ENCODE data around the gene CASP14. TPM values are rescaled to one million over a fixed set of nuclear protein-coding genes. Genes with fewer than 3 reads are reported as not detected.

Gene CASP14
- total and polyA plus RNA-seq, 2 of the 8 experiments (the other 6 are each of a cell fraction or from before 2014, with no cell fraction given): not detected

DNA sequence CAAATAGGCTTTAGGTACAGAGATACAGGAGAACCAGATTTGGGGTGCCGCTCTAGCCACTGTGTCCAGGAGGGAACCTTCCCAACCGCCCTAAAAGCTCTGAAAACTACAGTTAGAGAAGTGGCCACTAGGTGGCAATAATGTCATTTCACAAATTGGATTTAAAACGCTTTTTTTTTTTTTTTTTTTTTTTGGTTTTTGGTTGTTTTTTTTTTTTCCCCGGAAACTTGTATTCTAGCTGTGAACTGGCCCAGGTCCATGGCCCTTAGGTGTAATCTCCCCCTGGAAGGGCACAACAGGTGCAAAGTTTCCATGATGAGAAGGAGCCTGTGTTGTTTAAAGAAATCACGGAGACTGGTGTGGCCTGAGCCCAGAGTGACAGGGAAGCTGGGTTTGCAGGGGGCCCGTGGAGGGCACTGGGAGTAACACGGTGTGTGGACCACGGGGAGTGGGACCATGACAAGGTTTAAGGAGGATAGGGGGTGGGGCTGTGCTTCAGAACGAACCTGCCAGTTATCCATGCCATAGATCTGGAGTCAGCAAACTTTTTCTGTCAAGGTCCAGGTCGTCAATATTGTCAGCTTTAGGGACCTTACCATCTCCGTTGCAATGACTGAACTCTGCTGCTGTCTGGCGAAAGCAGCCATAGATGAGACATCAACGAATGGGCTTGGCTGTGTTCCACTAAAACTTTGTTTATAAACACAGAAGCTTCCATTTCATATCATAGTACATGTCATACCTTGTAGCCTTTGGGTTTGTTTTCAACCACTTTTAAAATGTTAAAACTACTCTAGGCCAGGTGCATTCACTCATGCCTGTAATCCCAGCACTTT, 42.9 kb downstream of the CASP14 start:
- Histone ChIP-seq H3K79me1 (ENCODE audit: low read depth, low read length) (no peaks in the 10 kb centered on the region), H3K4me2 (ENCODE audit: insufficient read depth in 1 of 2, low read depth in 2 of 2, low read length in 2 of 2) (no peak overlapping the region), H3K27me3 (replicated peaks in 1 of 4; ENCODE audit: control insufficient read depth in 3 of 4, extremely low read depth in 1 of 4, insufficient read depth in 3 of 4, low read length in 3 of 4) (peaks cover 0 to 3% (median 0%) of the 10 kb centered on the region in 4 experiments; a peak in 1 of 7 replicates), H4K5ac (ENCODE audit: insufficient read length, low read depth, low read length) (no peak overlapping the region), H2BK15ac (ENCODE audit: low read length) (no peak overlapping the region), H3K9me3 (ENCODE audit: insufficient read depth in 2 of 2, low read depth in 1 of 2, low read length in 1 of 2) (no peaks in the 10 kb centered on the region), H2BK12ac (ENCODE audit: low read depth, low read length) (no peak overlapping the region), H3K56ac (replicated peaks; ENCODE audit: insufficient read length, low read depth, low read length) (no peak overlapping the region), H2BK5ac (ENCODE audit: low read depth, low read length) (no peak overlapping the region), H2BK20ac (ENCODE audit: low read length) (no peak overlapping the region), H3K4ac (replicated peaks; ENCODE audit: insufficient read length, low read depth, low read length) (no peak overlapping the region), H3K79me2 (ENCODE audit: control insufficient read depth in 1 of 2, insufficient read depth in 2 of 2, low read length in 2 of 2) (no peaks in the 10 kb centered on the region), H2AK5ac (ENCODE audit: low read depth, low read length) (no peak overlapping the region), H3K23me2 (ENCODE audit: low read depth, low read length) (no peaks in the 10 kb centered on the region), H3K4me3 (ENCODE audit: extremely low read depth in 1 of 4, insufficient read depth in 2 of 4, low read depth in 3 of 4, low read length in 4 of 4) (no peak overlapping the region), H3K27ac (ENCODE audit: low read depth, low read length) (no peak overlapping the region), H3K14ac (ENCODE audit: insufficient read length) (no peak overlapping the region), H3K36me3 (ENCODE audit: control insufficient read depth in 2 of 4, insufficient read depth in 4 of 4, low read length in 3 of 4) (no peaks in the 10 kb centered on the region), H4K20me1 (replicated peaks in 1 of 2; ENCODE audit: control insufficient read depth in 1 of 2, insufficient read depth in 2 of 2, low read length in 2 of 2) (no peaks in the 10 kb centered on the region), H2BK120ac (replicated peaks; ENCODE audit: low read depth, low read length) (no peak overlapping the region), H4K8ac (ENCODE audit: extremely low read depth, insufficient read depth, low read length) (no peak overlapping the region), H3K23ac (ENCODE audit: insufficient read length) (no peak overlapping the region), H3K18ac (ENCODE audit: extremely low read depth, low read length) (peak overlapping the region; percentile 48; the same call in 1 of the 2 replicates), H2AFZ (ENCODE audit: low read length) (peak overlapping the region; percentile 93; the same call in 1 of the 2 replicates), H3K4me1 (replicated peaks in 1 of 4; ENCODE audit: control insufficient read depth in 3 of 4, insufficient read depth in 4 of 4, low read length in 3 of 4) (no peaks in the 10 kb centered on the region), H3K9ac (replicated peaks in 1 of 4; ENCODE audit: extremely low read depth in 1 of 4, low read depth in 3 of 4, low read length in 3 of 4) (no peak overlapping the region), H4K91ac (replicated peaks; ENCODE audit: insufficient read length, low read length) (no peak overlapping the region)
- CTCF ChIA-PET (ENCODE audit: partially characterized antibody): interaction anchor here (0.5 to 5.6 kb wide), 35 partner anchors 9 to 1159 kb away, joined by 3 to 42 read pairs (median 3); partner anchors contain the start of gene OR1I1
- WGBS, 2 experiments (ENCODE audit: extremely low coverage in 1 of 2, insufficient coverage in 1 of 2, insufficient read length in 1 of 2, insufficient replicate concordance in 2 of 2, low coverage in 1 of 2, low lambda C conversion rate in 2 of 2, missing lambda C conversion rate in 1 of 2): 65% methylated on average over 11 of the region's 13 CpGs; no CpG with 5 or more reads in 1 of the 2 experiments
- POLR2A ChIA-PET (ENCODE audit: partially characterized antibody): interaction anchor here (0.9 to 1.4 kb wide), 6 partner anchors 9 to 360 kb away, joined by 3 to 5 read pairs (median 3); no protein-coding TSS in a partner anchor
- peak in 1 of 2 experiments; percentile 54 for DNase-seq (ENCODE audit: low read depth in 1 of 2, low spot score in 2 of 2)
- no peak for FAIRE-seq
- no peak for TF ChIP-seq RBBP5 (IDR thresholded peaks at IDR 0.05; ENCODE audit: borderline replicate concordance, low read depth, low read length)
- TF ChIP-seq, protein P1, sequence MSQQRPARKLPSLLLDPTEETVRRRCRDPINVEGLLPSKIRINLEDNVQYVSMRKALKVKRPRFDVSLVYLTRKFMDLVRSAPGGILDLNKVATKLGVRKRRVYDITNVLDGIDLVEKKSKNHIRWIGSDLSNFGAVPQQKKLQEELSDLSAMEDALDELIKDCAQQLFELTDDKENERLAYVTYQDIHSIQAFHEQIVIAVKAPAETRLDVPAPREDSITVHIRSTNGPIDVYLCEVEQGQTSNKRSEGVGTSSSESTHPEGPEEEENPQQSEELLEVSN (IDR thresholded peaks at IDR 0.05): no peak
- TF ChIP-seq USF2 (IDR thresholded peaks at IDR 0.05; ENCODE audit: low read length): no peak
- TF ChIP-seq KDM5A (IDR thresholded peaks at IDR 0.05; ENCODE audit: low read length): no peak
- TF ChIP-seq SAP30 (IDR thresholded peaks at IDR 0.05; ENCODE audit: insufficient read depth, insufficient replicate concordance, low read length): no peak
- TF ChIP-seq SIRT6 (IDR thresholded peaks at IDR 0.05; ENCODE audit: low read length): no peak
- TF ChIP-seq EZH2 (IDR thresholded peaks at IDR 0.05; ENCODE audit: low read depth, low read length, severe bottlenecking): no peak
